Neuronal stem cell (in vitro differentiated cells): ENCODE results near the gene KRT75.
A peak's percentile ranks its signal among the peaks of the same experiment; 100 is the strongest.

Source experiments
- DNase-seq: peaks from one replicate; pipeline ENCODE4 v3.0.0-alpha.2; 2013; ENCODE audit warnings: low spot score
- H2AFZ ChIP-seq: one replicate; pipeline ENCODE4 v1.6.1; 2013; ENCODE audit warnings: mild to moderate bottlenecking, low read length, inconsistent platforms
- H2AK5ac ChIP-seq: 2 replicates; pipeline ENCODE4 v1.6.1; 2013; ENCODE audit warnings: low read depth, mild to moderate bottlenecking, inconsistent platforms, low read length, moderate library complexity, mixed read lengths
- H2BK120ac ChIP-seq: 2 replicates; pipeline ENCODE4 v1.6.1; 2013; ENCODE audit warnings: low read depth, mild to moderate bottlenecking, inconsistent platforms, low read length, moderate library complexity, mixed read lengths
- H2BK12ac ChIP-seq: one replicate; pipeline ENCODE4 v1.6.1; 2013; ENCODE audit warnings: low read length, inconsistent platforms
- H2BK15ac ChIP-seq: 2 replicates; pipeline ENCODE4 v1.6.1; 2013; ENCODE audit warnings: mild to moderate bottlenecking, low read length, inconsistent platforms, mixed read lengths
- H2BK5ac ChIP-seq: one replicate; pipeline ENCODE4 v1.6.1; 2013; ENCODE audit warnings: inconsistent platforms, mild to moderate bottlenecking, low read length, moderate library complexity
- H3K14ac ChIP-seq: one replicate; pipeline ENCODE4 v1.6.1; 2013; ENCODE audit warnings: low read length, inconsistent platforms
- H3K18ac ChIP-seq: 2 replicates; pipeline ENCODE4 v1.6.1; 2013; ENCODE audit warnings: low read length, inconsistent platforms
- H3K23ac ChIP-seq: 2 replicates; pipeline ENCODE4 v1.6.1; 2013; ENCODE audit warnings: low read depth, mild to moderate bottlenecking, mixed read lengths, low read length, inconsistent platforms; ENCODE audit not compliant: poor library complexity
- H3K27ac ChIP-seq: replicated peaks from 3 replicates; pipeline ENCODE4 v1.5.1; 2013; ENCODE audit warnings: low read length, inconsistent platforms
- H3K27me3 ChIP-seq, 3 experiments: 2 replicates each; pipeline ENCODE4 v1.6.1; 2013; ENCODE audit warnings: low read length in 3 of 3, mild to moderate bottlenecking in 2 of 3, inconsistent platforms in 1 of 3, low read depth in 1 of 3, mixed read lengths in 1 of 3, moderate library complexity in 1 of 3; ENCODE audit not compliant: control insufficient read depth in 3 of 3, insufficient read depth in 3 of 3
- H3K36me3 ChIP-seq, 2 donors: replicated peaks in 1 of 2; 2 replicates each; pipeline ENCODE4 v1.6.1; 2013; ENCODE audit warnings: low read length in 2 of 2; ENCODE audit not compliant: control insufficient read depth in 2 of 2, insufficient read depth in 2 of 2
- H3K4ac ChIP-seq: 2 replicates; pipeline ENCODE4 v1.6.1; 2013; ENCODE audit warnings: inconsistent platforms, mild to moderate bottlenecking, low read length, moderate library complexity
- H3K4me1 ChIP-seq, 2 donors: 1 replicate in 1 of 2; 2 replicates in 1 of 2; pipeline ENCODE4 v1.6.1; 2013; ENCODE audit warnings: low read length in 2 of 2, low read depth in 1 of 2; ENCODE audit not compliant: control insufficient read depth in 2 of 2, insufficient read depth in 1 of 2
- H3K4me2 ChIP-seq: one replicate; pipeline ENCODE4 v1.6.1; 2013; ENCODE audit warnings: mild to moderate bottlenecking, low read length, inconsistent platforms; ENCODE audit not compliant: insufficient read depth, poor library complexity, severe bottlenecking
- H3K4me3 ChIP-seq, 2 donors: 2 replicates each; pipeline ENCODE4 v1.5.1; 2013; ENCODE audit warnings: low read length in 2 of 2, mild to moderate bottlenecking in 2 of 2, inconsistent platforms in 1 of 2, moderate library complexity in 1 of 2
- H3K79me1 ChIP-seq: one replicate; pipeline ENCODE4 v1.6.1; 2013; ENCODE audit warnings: low read depth, mild to moderate bottlenecking, inconsistent platforms, low read length, moderate library complexity
- H3K9ac ChIP-seq: one replicate; pipeline ENCODE4 v1.6.1; 2013; ENCODE audit warnings: mild to moderate bottlenecking, low read depth, low read length, inconsistent platforms; ENCODE audit not compliant: poor library complexity
- H3K9me3 ChIP-seq, 2 donors: replicated peaks in 1 of 2; 2 replicates each; pipeline versions ENCODE3 to v1.6.1; 2013; ENCODE audit warnings: low read length in 2 of 2, mild to moderate bottlenecking in 2 of 2, inconsistent platforms in 1 of 2, low read depth in 1 of 2, mixed read lengths in 1 of 2, moderate library complexity in 1 of 2; ENCODE audit not compliant: control insufficient read depth in 2 of 2, insufficient read depth in 1 of 2
- H4K8ac ChIP-seq: one replicate; pipeline ENCODE4 v1.6.1; 2013; ENCODE audit warnings: low read depth, mild to moderate bottlenecking, inconsistent platforms, low read length, moderate library complexity
- H4K91ac ChIP-seq: one replicate; pipeline ENCODE4 v1.6.1; 2013; ENCODE audit warnings: low read length, low read depth, mild to moderate bottlenecking, inconsistent platforms; ENCODE audit not compliant: poor library complexity
- WGBS, 2 donors: extraction: QIAGEN DNeasy Blood & Tissue Kit; methylation state at CpG; one replicate each; pipeline ENCODE4 v1.1.7; 2013; ENCODE audit warnings: missing lambda C conversion rate in 2 of 2, mixed read lengths in 1 of 2; ENCODE audit not compliant: insufficient read length in 2 of 2, insufficient replicate concordance in 1 of 2; ENCODE audit errors: extremely low coverage in 2 of 2; 5-methylcytosine and 5-hydroxymethylcytosine counted together

KRT75 gene

GRCh38 chr12:52427083-52427482 is 7.1 kb downstream of the KRT75 start:
- H2AK5ac ChIP-seq = no peak overlapping the region
- no CpG with 5 or more reads among the region's 1 CpG for WGBS, 2 donors
- H3K27ac ChIP-seq = no peak overlapping the region
- H3K4me1 ChIP-seq = peaks cover 0 to 8% of the 10 kb centered on the region in 2 donors
- H3K4ac ChIP-seq = no peak overlapping the region
- no peak overlapping the region for H2BK15ac ChIP-seq
- peaks cover 0 to 7% (median 0%) of the 10 kb centered on the region in 3 experiments for H3K27me3 ChIP-seq
- H2BK5ac ChIP-seq = no peak overlapping the region
- no peak overlapping the region for H3K4me2 ChIP-seq
- H3K36me3 ChIP-seq = no peaks in the 10 kb centered on the region
- H3K4me3 ChIP-seq = no peak overlapping the region
- no peak overlapping the region for H3K9ac ChIP-seq
- H3K18ac ChIP-seq = no peak overlapping the region
- no peaks in the 10 kb centered on the region for H3K79me1 ChIP-seq
- H3K23ac ChIP-seq = no peak overlapping the region
- H2BK120ac ChIP-seq = no peak overlapping the region
- H4K8ac ChIP-seq = no peak overlapping the region
- no peak overlapping the region for H4K91ac ChIP-seq
- DNase-seq = no peak
- H2BK12ac ChIP-seq = no peak overlapping the region
- no peak overlapping the region for H2AFZ ChIP-seq
- no peak overlapping the region for H3K14ac ChIP-seq
- H3K9me3 ChIP-seq = no peaks in the 10 kb centered on the region

- Histone ChIP-seq H3K18ac (no peak overlapping the region), H3K4me3 (no peak overlapping the region), H2BK12ac (no peak overlapping the region), H4K8ac (no peak overlapping the region), H3K4me2 (no peak overlapping the region), H3K27me3 (peaks cover 0 to 7% (median 0%) of the 10 kb centered on the region in 3 experiments), H3K27ac (no peak overlapping the region), H3K79me1 (no peaks in the 10 kb centered on the region), H3K14ac (no peak overlapping the region), H3K23ac (no peak overlapping the region), H3K9me3 (no peaks in the 10 kb centered on the region), H3K36me3 (no peaks in the 10 kb centered on the region), H3K9ac (no peak overlapping the region), H3K4ac (no peak overlapping the region), H2AFZ (no peak overlapping the region), H2BK15ac (no peak overlapping the region), H3K4me1 (peaks cover 0 to 8% of the 10 kb centered on the region in 2 donors), H2AK5ac (no peak overlapping the region), H4K91ac (no peak overlapping the region), H2BK120ac (no peak overlapping the region), H2BK5ac (no peak overlapping the region)
- no peak for DNase-seq
- no CpG with 5 or more reads among the region's 2 CpGs for WGBS, 2 donors
Measured at GRCh38 chr12:52426034-52426433, 8.1 kb downstream of the KRT75 start.

GRCh38 chr12:52425466-52425865 is 8.7 kb downstream of the KRT75 start:
- no peaks in the 10 kb centered on the region for H3K9me3 ChIP-seq
- H3K4me2 ChIP-seq = no peak overlapping the region

GRCh38 chr12:52423661-52424500 is 10.3 kb downstream of the KRT75 start:
- no peak for DNase-seq

More at GRCh38 chr12:52425466-52425865, 8.7 kb downstream of the KRT75 start:
- no peak overlapping the region for H2BK12ac ChIP-seq
- H3K4me3 ChIP-seq = no peak overlapping the region
- H3K36me3 ChIP-seq = no peaks in the 10 kb centered on the region
- H3K27me3 ChIP-seq = peaks cover 0 to 7% (median 0%) of the 10 kb centered on the region in 3 experiments
- no peaks in the 10 kb centered on the region for H3K79me1 ChIP-seq
- H3K4me1 ChIP-seq = peaks cover 0 to 8% of the 10 kb centered on the region in 2 donors
- H2BK120ac ChIP-seq = no peak overlapping the region
- H2BK15ac ChIP-seq = no peak overlapping the region
- no peak for DNase-seq
- no peak overlapping the region for H3K18ac ChIP-seq
- no peak overlapping the region for H4K91ac ChIP-seq
- H2AK5ac ChIP-seq = no peak overlapping the region
- H3K14ac ChIP-seq = no peak overlapping the region
- no peak overlapping the region for H3K9ac ChIP-seq
- no peak overlapping the region for H3K23ac ChIP-seq
- H2BK5ac ChIP-seq = no peak overlapping the region
- H2AFZ ChIP-seq = no peak overlapping the region
- no CpG with 5 or more reads among the region's 5 CpGs for WGBS, 2 donors
- H4K8ac ChIP-seq = no peak overlapping the region
- H3K4ac ChIP-seq = no peak overlapping the region
- no peak overlapping the region for H3K27ac ChIP-seq

More at GRCh38 chr12:52423661-52424500, 10.3 kb downstream of the KRT75 start:
- no peak overlapping the region for H3K4me2 ChIP-seq
- H3K18ac ChIP-seq = peak overlapping the region; percentile 81
- peaks cover 0 to 7% (median 0%) of the 10 kb centered on the region in 3 experiments for H3K27me3 ChIP-seq
- no CpG with 5 or more reads among the region's 11 CpGs for WGBS, 2 donors
- H3K23ac ChIP-seq = no peak overlapping the region
- H2AK5ac ChIP-seq = no peak overlapping the region
- H4K8ac ChIP-seq = no peak overlapping the region
- H3K79me1 ChIP-seq = no peaks in the 10 kb centered on the region
- H3K27ac ChIP-seq = no peak overlapping the region
- H3K9ac ChIP-seq = peak overlapping the region; percentile 36
- H2BK15ac ChIP-seq = no peak overlapping the region
- no peak overlapping the region for H2BK12ac ChIP-seq
- no peaks in the 10 kb centered on the region for H3K36me3 ChIP-seq
- no peak overlapping the region for H2BK5ac ChIP-seq
- peak overlapping the region; percentile 76 for H3K14ac ChIP-seq
- peaks cover 0 to 8% of the 10 kb centered on the region in 2 donors for H3K4me1 ChIP-seq
- H3K4me3 ChIP-seq = no peak overlapping the region
- no peak overlapping the region for H2BK120ac ChIP-seq
- no peak overlapping the region for H3K4ac ChIP-seq
- H2AFZ ChIP-seq = no peak overlapping the region
- no peak overlapping the region for H4K91ac ChIP-seq
- no peaks in the 10 kb centered on the region for H3K9me3 ChIP-seq
